ENCODE measurements around the gene FAT4.

- TF ChIP-seq MYC (IDR thresholded peaks at IDR 0.05; ENCODE audit: low read depth, low read length) (no peak), CTCF (IDR thresholded peaks at IDR 0.05; ENCODE audit: extremely low read depth in 1 of 2, insufficient read depth in 1 of 2, low read depth in 1 of 2, low read length in 2 of 2) (no peak), MAX (IDR thresholded peaks at IDR 0.05; ENCODE audit: insufficient read depth, insufficient read length) (no peak), POLR2A (IDR thresholded peaks at IDR 0.05; ENCODE audit: low read depth, low read length) (no peak), POLR2AphosphoS5 (IDR thresholded peaks at IDR 0.05; ENCODE audit: insufficient read depth, low read depth, low read length) (no peak)
These were observed 1.6 kb downstream of the FAT4 start for GRCh38 chr4:125316401-125316790.
